HG03280 (cell line): ENCODE data around the gene DNAJB14.

Source experiments
- ATAC-seq: cut with Tn5 transposase; IDR thresholded peaks from one replicate; pipeline ENCODE4 v1.9.1; 2021; ENCODE audit warnings: mild to moderate bottlenecking, moderate library complexity; ENCODE audit not compliant: unreplicated experiment

Gene DNAJB14

GRCh38 chr4:99945718-99946355, 581 bp downstream of the DNAJB14 start:
- ATAC-seq = peak; percentile 0

GRCh38 chr4:99943904-99944437, 2.4 kb downstream of the DNAJB14 start:
- no peak for ATAC-seq

- no peak for ATAC-seq
Measured at GRCh38 chr4:99938243-99938753, 8.1 kb downstream of the DNAJB14 start.

GRCh38 chr4:99934891-99935290, 11.5 kb downstream of the DNAJB14 start:
- ATAC-seq = no peak

GRCh38 chr4:99927566-99927965, 18.9 kb downstream of the DNAJB14 start:
- ATAC-seq = no peak

- no peak for ATAC-seq
Measured at GRCh38 chr4:99921174-99921573, 25.2 kb downstream of the DNAJB14 start.

GRCh38 chr4:99918656-99919055, 27.8 kb downstream of the DNAJB14 start:
- no peak for ATAC-seq

GRCh38 chr4:99917575-99917974, 28.8 kb downstream of the DNAJB14 start:
- ATAC-seq = no peak

- no peak for ATAC-seq
Measured at GRCh38 chr4:99915449-99915848, 31.0 kb downstream of the DNAJB14 start.

- no peak for ATAC-seq
Measured at GRCh38 chr4:99894998-99895397, 51.4 kb downstream of the DNAJB14 start.

GRCh38 chr4:99894161-99894997, 52.0 kb downstream of the DNAJB14 start, which contains the start of gene LAMTOR3:
Gene LAMTOR3 (minus strand): TSS chr4:99894427. CDS start chr4:99893963, 464 bp downstream.
- peak; percentile 100 for ATAC-seq

- ATAC-seq = no peak
Measured at GRCh38 chr4:99893839-99894160, 52.6 kb downstream of the DNAJB14 start.

GRCh38 chr4:99893029-99893428, 53.4 kb downstream of the DNAJB14 start:
- ATAC-seq = no peak

GRCh38 chr4:99891351-99891750, 55.1 kb downstream of the DNAJB14 start:
- ATAC-seq = no peak

- ATAC-seq = no peak
Measured at GRCh38 chr4:99887837-99888236, 58.6 kb downstream of the DNAJB14 start.

GRCh38 chr4:99886146-99886545, 60.3 kb downstream of the DNAJB14 start:
- ATAC-seq = no peak

GRCh38 chr4:99885687-99886086, 60.7 kb downstream of the DNAJB14 start:
- no peak for ATAC-seq

- peak; percentile 59 for ATAC-seq
Measured at GRCh38 chr4:99885063-99885664, 61.3 kb downstream of the DNAJB14 start.

- no peak for ATAC-seq
Measured at GRCh38 chr4:99879458-99879857, 67.0 kb downstream of the DNAJB14 start.

GRCh38 chr4:99878604-99879003, 67.8 kb downstream of the DNAJB14 start:
- ATAC-seq = no peak

GRCh38 chr4:99876946-99877345, 69.5 kb downstream of the DNAJB14 start:
- no peak for ATAC-seq
